HL-60 (cell line): ENCODE measurements around the gene PRR12.

Experiments used
- DNase-seq, 2 experiments: peaks; one replicate each; pipeline ENCODE4 v3.0.0-alpha.2; 2010 to 2020; ENCODE audit warnings: low read depth in 1 of 2, low spot score in 1 of 2
- H3K27ac ChIP-seq: fragments of 250-450 bp; sonication (Bioruptor Pico); replicated peaks from 2 replicates; pipeline ENCODE4 v1.5.1; 2020; ENCODE audit warnings: mild to moderate bottlenecking, moderate library complexity
- H3K27me3 ChIP-seq: fragments of 250-450 bp; sonication (Bioruptor Pico); 2 replicates; pipeline ENCODE4 v1.5.1; 2021; ENCODE audit warnings: mild to moderate bottlenecking, moderate library complexity; ENCODE audit not compliant: insufficient read depth, poor library complexity, severe bottlenecking
- H3K4me3 ChIP-seq: replicated peaks from 2 replicates; pipeline ENCODE4 v1.5.1; 2011; ENCODE audit warnings: mild to moderate bottlenecking, control low read depth, low read length; ENCODE audit not compliant: insufficient read depth
- GABPA ChIP-seq: IDR thresholded peaks from 2 replicates; pipeline ENCODE4 v1.6.1; 2012; ENCODE audit warnings: low read depth
- POLR2AphosphoS5 ChIP-seq: IDR thresholded peaks from 2 replicates; pipeline ENCODE4 v1.6.1; 2012; ENCODE audit warnings: low read depth
- SPI1 ChIP-seq: IDR thresholded peaks from 2 replicates; pipeline ENCODE4 v1.6.1; 2012; ENCODE audit warnings: low read depth, mild to moderate bottlenecking, borderline replicate concordance
- TF ChIP-seq, protein P1 (sequence below): IDR thresholded peaks from 2 replicates; pipeline ENCODE4 v1.6.1; 2012; ENCODE audit warnings: low read depth; ENCODE audit not compliant: insufficient replicate concordance
- TF ChIP-seq, protein P2 (sequence below): IDR thresholded peaks from one replicate; pipeline ENCODE4 v1.5.1; 2011; ENCODE audit warnings: low read length, control low read depth, inconsistent platforms; ENCODE audit not compliant: insufficient read depth

PRR12 gene

DNA sequence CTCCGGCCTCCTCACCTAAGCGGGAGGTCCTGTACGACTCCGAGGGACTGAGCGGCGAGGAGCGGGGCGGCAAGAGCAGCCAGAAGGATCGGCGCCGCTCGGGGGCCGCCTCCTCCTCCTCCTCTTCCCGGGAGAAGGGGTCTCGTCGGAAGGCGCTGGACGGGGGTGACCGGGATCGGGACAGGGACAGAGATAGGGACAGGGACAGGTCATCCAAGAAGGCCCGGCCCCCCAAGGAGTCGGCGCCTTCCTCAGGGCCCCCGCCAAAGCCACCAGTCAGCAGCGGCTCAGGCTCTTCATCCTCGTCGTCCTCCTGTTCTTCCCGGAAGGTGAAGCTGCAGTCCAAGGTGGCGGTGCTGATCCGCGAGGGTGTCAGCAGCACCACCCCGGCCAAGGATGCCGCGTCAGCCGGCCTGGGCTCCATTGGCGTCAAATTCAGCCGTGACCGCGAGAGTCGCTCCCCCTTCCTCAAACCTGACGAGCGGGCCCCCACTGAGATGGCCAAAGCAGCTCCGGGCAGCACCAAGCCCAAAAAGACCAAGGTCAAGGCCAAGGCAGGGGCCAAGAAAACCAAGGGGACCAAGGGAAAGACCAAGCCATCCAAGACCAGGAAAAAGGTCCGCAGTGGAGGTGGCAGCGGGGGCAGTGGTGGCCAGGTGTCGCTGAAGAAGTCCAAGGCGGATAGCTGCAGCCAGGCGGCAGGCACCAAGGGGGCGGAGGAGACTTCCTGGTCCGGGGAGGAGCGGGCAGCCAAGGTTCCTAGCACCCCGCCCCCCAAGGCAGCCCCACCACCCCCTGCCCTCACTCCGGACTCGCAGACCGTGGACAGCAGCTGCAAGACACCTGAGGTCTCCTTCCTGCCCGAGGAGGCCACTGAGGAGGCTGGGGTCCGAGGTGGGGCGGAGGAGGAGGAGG is 61.8 kb downstream of the PRR12 start:
- Histone ChIP-seq H3K27ac (no peak overlapping the region), H3K27me3 (no peaks in the 10 kb centered on the region), H3K4me3 (no peak overlapping the region)
- TF ChIP-seq SPI1 (no peak), POLR2AphosphoS5 (no peak), GABPA (no peak)
- TF ChIP-seq, protein P1, sequence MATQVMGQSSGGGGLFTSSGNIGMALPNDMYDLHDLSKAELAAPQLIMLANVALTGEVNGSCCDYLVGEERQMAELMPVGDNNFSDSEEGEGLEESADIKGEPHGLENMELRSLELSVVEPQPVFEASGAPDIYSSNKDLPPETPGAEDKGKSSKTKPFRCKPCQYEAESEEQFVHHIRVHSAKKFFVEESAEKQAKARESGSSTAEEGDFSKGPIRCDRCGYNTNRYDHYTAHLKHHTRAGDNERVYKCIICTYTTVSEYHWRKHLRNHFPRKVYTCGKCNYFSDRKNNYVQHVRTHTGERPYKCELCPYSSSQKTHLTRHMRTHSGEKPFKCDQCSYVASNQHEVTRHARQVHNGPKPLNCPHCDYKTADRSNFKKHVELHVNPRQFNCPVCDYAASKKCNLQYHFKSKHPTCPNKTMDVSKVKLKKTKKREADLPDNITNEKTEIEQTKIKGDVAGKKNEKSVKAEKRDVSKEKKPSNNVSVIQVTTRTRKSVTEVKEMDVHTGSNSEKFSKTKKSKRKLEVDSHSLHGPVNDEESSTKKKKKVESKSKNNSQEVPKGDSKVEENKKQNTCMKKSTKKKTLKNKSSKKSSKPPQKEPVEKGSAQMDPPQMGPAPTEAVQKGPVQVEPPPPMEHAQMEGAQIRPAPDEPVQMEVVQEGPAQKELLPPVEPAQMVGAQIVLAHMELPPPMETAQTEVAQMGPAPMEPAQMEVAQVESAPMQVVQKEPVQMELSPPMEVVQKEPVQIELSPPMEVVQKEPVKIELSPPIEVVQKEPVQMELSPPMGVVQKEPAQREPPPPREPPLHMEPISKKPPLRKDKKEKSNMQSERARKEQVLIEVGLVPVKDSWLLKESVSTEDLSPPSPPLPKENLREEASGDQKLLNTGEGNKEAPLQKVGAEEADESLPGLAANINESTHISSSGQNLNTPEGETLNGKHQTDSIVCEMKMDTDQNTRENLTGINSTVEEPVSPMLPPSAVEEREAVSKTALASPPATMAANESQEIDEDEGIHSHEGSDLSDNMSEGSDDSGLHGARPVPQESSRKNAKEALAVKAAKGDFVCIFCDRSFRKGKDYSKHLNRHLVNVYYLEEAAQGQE: no peak
- TF ChIP-seq, protein P2, sequence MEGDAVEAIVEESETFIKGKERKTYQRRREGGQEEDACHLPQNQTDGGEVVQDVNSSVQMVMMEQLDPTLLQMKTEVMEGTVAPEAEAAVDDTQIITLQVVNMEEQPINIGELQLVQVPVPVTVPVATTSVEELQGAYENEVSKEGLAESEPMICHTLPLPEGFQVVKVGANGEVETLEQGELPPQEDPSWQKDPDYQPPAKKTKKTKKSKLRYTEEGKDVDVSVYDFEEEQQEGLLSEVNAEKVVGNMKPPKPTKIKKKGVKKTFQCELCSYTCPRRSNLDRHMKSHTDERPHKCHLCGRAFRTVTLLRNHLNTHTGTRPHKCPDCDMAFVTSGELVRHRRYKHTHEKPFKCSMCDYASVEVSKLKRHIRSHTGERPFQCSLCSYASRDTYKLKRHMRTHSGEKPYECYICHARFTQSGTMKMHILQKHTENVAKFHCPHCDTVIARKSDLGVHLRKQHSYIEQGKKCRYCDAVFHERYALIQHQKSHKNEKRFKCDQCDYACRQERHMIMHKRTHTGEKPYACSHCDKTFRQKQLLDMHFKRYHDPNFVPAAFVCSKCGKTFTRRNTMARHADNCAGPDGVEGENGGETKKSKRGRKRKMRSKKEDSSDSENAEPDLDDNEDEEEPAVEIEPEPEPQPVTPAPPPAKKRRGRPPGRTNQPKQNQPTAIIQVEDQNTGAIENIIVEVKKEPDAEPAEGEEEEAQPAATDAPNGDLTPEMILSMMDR: no peak
- DNase-seq: no peak

DNA sequence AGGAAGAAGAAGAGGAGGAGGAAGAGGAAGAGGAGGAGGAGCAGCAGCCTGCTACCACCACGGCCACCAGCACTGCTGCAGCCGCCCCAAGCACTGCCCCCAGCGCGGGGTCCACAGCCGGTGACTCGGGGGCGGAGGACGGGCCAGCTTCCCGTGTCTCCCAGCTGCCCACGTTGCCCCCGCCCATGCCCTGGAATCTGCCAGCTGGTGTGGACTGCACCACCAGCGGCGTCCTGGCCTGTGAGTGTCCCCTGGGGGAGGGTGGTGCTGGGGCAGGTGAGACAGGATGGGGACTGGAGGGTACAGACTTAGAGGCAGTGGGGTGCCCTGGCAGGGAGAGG is 62.5 kb downstream of the PRR12 start:
- H3K27ac ChIP-seq: no peak overlapping the region
- H3K27me3 ChIP-seq: no peaks in the 10 kb centered on the region
- H3K4me3 ChIP-seq: no peak overlapping the region
- TF ChIP-seq SPI1 (no peak), GABPA (no peak), POLR2AphosphoS5 (no peak)
- TF ChIP-seq, protein P1: no peak
- TF ChIP-seq, protein P2: no peak
- no peak for DNase-seq

DNA sequence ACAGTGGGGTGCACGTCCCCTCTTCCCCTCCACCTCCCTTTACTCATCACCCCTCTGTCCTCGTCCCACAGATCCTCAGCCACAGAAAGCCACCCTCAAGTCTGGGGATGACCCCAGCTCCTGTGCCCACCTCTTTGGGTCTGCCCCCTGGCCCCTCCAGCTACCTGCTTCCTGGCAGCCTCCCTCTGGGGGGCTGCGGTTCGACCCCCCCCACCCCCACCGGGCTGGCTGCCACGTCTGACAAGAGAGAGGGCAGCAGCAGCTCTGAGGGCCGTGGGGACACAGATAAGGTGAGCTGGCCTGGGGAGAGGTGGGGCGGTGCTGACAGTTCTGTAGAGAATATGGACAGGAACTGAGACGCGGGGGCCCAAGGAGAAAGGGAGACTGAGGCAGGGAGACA is 63.6 kb downstream of the PRR12 start:
- TF ChIP-seq, protein P2: no peak
- TF ChIP-seq SPI1 (no peak), POLR2AphosphoS5 (no peak), GABPA (no peak)
- TF ChIP-seq, protein P1: no peak
- H3K27ac ChIP-seq: no peak overlapping the region

More for the DNA sequence above, 63.6 kb downstream of the PRR12 start:
- no peak for DNase-seq
- H3K4me3 ChIP-seq: no peak overlapping the region
- H3K27me3 ChIP-seq: no peaks in the 10 kb centered on the region
